Spleen (tissue), 11 donors: ENCODE measurements around the gene ZNF609. TPM values are rescaled to one million over a fixed set of nuclear protein-coding genes. Genes with fewer than 3 reads are reported as not detected.
"Not testable (repeated sequence)": the region's sequence is repeated elsewhere in the genome, so short reads cannot be mapped to it uniquely, and the experiment has no call there.

Experiments used
- DNase-seq: peaks from one replicate; pipeline ENCODE4 v3.0.0-alpha.2; 2020
- H3K27ac ChIP-seq, 8 donors: fragments of 200-600 bp; sonication (generic) in 7 of 8; 1 replicate in 4 of 8; 2 replicates in 4 of 8; pipeline versions ENCODE4 v1.5.0 to v1.8.0; 2016 to 2021; ENCODE audit warnings: inconsistent platforms in 4 of 8, mild to moderate bottlenecking in 4 of 8, moderate library complexity in 1 of 8
- H3K27me3 ChIP-seq, 7 donors: fragments of 200-600 bp; sonication (generic) in 6 of 7; replicated peaks in 1 of 7; 1 replicate in 4 of 7; 2 replicates in 3 of 7; pipeline versions ENCODE4 v1.5.0 to v1.8.0; 2016 to 2021; ENCODE audit warnings: inconsistent platforms in 3 of 7, mild to moderate bottlenecking in 1 of 7
- H3K36me3 ChIP-seq, 6 donors: fragments of 200-600 bp; sonication (generic) in 5 of 6; 1 replicate in 4 of 6; 2 replicates in 2 of 6; pipeline versions ENCODE4 v1.5.0 to v1.8.0; 2016 to 2021; ENCODE audit warnings: inconsistent platforms in 2 of 6
- H3K4me1 ChIP-seq, 6 donors: fragments of 200-600 bp; sonication (generic) in 5 of 6; 1 replicate in 3 of 6; 2 replicates in 3 of 6; pipeline versions ENCODE4 v1.5.0 to v1.8.0; 2016 to 2021; ENCODE audit warnings: inconsistent platforms in 3 of 6
- H3K4me3 ChIP-seq, 8 donors: fragments of 200-600 bp; sonication (generic) in 7 of 8; 1 replicate in 4 of 8; 2 replicates in 4 of 8; pipeline versions ENCODE4 v1.5.0 to v1.8.0; 2016 to 2021; ENCODE audit warnings: inconsistent platforms in 4 of 8, mild to moderate bottlenecking in 4 of 8, moderate library complexity in 2 of 8
- H3K9me3 ChIP-seq, 8 donors: fragments of 200-600 bp; sonication (generic) in 7 of 8; 1 replicate in 4 of 8; 2 replicates in 4 of 8; pipeline versions ENCODE4 v1.5.0 to v1.8.0; 2016 to 2021; ENCODE audit warnings: inconsistent platforms in 4 of 8
- CTCF ChIP-seq, 11 experiments: fragments of 200-600 bp in 7 of 11; fragments of 450-650 bp in 4 of 11; sonication (generic) in 4 of 11; IDR thresholded peaks in 8 of 11; conservative IDR thresholded peaks in 3 of 11; 1 replicate in 7 of 11; 2 replicates in 4 of 11; pipeline versions ENCODE4 v1.4.0 to v1.8.0; 2016 to 2021; ENCODE audit warnings: antibody characterized with exemption in 11 of 11, inconsistent platforms in 4 of 11, mild to moderate bottlenecking in 1 of 11
- POLR2A ChIP-seq, 3 donors: fragments of 450-650 bp; IDR thresholded peaks; one replicate each; pipeline ENCODE4 v1.5.1; 2017; ENCODE audit warnings: antibody characterized with exemption in 3 of 3, mild to moderate bottlenecking in 1 of 3
- POLR2AphosphoS5 ChIP-seq, 3 donors: sonication (generic); formaldehyde crosslinking; IDR thresholded peaks; one replicate each; pipeline ENCODE4 v1.5.1; 2017; ENCODE audit warnings: antibody characterized with exemption in 3 of 3
- WGBS, 5 donors: extraction: QIAGEN DNeasy Blood & Tissue Kit in 3 of 5; methylation state at CpG; one replicate each; pipeline versions ENCODE4 v1.1.5 to v1.1.7; 2013 to 2018; 5-methylcytosine and 5-hydroxymethylcytosine counted together
- intact Hi-C: fragments of 100-400 bp; cut with DNase I; formaldehyde crosslinking; loops from one replicate; pipeline ENCODE4 v1.15.0; 2023; ENCODE audit warnings: low total_unique reads
- polyA plus RNA-seq, 3 donors: library from polyadenylated mRNA; stranded (reverse); fragments of 200-250 nt; gene quantifications; one replicate each; pipeline ENCODE4 v1.2.1, GENCODE V29; 2013
- total RNA-seq, 7 donors: library from RNA; depleted of rRNA in 3 of 7; stranded (reverse); fragments of >200 nt in 3 of 7; fragmentation: NEBNext Ultra II Directional in 4 of 7; extraction: Animal tissue kit (Norgen Biotek cat#: 25700) in 4 of 7; gene quantifications; one replicate each; pipeline versions ENCODE4 v1.1.0 to v1.2.1, GENCODE V29; 2016 to 2021
- donor health status: healthy with polysubstance abuse.
- donor health status: DM: no; HTN: no; CAD: no; lungs with moderate emphysema.
- donor health status: DM: no; HTN: no; CAD: no.
- donor health status: Bipolar disorder and iron deficiency.
- donor health status: healthy.
- donor health status: DM: no; HTN: no; CAD: no.
- donor health status: DM: yes; HTN: yes; CAD: no.

ZNF609 gene
- total and polyA plus RNA-seq, 10 donors: 2.4 to 55.7 (median 38.8) TPM

GRCh38 chr15:64629063-64629462 lies 168.7 kb downstream of the ZNF609 start:
- Histone ChIP-seq H3K4me3 (no peak overlapping the region), H3K4me1 (peaks cover 12 to 82% (median 35%) of the 10 kb centered on the region in 6 donors), H3K27me3 (no peaks in the 10 kb centered on the region), H3K27ac (peak overlapping the region in 1 of 8 donors; percentile 2), H3K9me3 (no peaks in the 10 kb centered on the region), H3K36me3 (peaks cover 0 to 29% (median 0%) of the 10 kb centered on the region in 6 donors)
- WGBS, 5 donors: 93 to 99% (median 98%) methylated on average over 2 of the region's 2 CpGs
- TF ChIP-seq CTCF (IDR thresholded peaks at IDR 0.05 in 8 of 11, conservative IDR thresholded peaks at IDR 0.05 in 3 of 11) (no peak), POLR2A (IDR thresholded peaks at IDR 0.05) (no peak), POLR2AphosphoS5 (IDR thresholded peaks at IDR 0.05) (no peak)
- intact Hi-C loops: no loop called here
- no peak for DNase-seq

DNA sequence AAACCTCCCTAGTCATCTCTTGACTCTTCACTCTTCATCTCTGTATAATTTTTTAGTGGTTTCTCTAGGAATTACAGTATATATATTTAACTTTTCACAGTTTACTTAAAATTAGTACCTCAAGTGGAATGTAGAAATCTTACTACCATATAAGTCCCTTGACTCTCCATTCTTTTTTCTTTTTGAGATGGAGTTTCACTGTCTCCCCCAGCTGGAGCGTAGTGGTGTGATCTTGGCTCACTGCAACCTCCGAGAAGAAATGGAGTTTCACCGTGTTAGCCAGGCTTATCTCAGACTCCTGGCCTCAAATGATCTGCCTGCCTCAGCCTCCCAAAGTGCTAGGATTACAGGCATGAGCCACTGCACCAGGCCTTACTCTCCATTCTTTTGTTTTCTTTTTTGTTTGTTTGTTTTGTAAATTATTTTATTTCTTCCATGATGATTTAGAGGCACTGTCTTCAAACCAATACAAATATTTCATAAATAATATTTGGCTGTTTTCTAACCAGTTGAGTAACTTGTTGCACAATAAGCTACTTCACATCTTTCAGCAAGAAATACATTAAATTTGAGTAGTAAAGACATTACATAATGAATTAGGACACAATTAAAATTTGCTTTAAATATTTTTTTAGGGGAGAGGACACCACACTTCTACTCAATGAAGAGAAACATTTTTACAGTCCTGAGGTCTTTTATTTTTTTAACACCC lies 170.2 kb downstream of the ZNF609 start:
- no peaks in the 10 kb centered on the region for H3K9me3 ChIP-seq
- TF ChIP-seq POLR2A (IDR thresholded peaks at IDR 0.05): no peak
- no peak for TF ChIP-seq CTCF (IDR thresholded peaks at IDR 0.05 in 8 of 11, conservative IDR thresholded peaks at IDR 0.05 in 3 of 11)
- no peak for TF ChIP-seq POLR2AphosphoS5 (IDR thresholded peaks at IDR 0.05)

GRCh38 chr15:64632639-64633038 lies 172.3 kb downstream of the ZNF609 start:
- intact Hi-C loops, H3K4me3 ChIP-seq, H3K27me3 ChIP-seq, DNase-seq, H3K9me3 ChIP-seq: not testable (repeated sequence)
- Histone ChIP-seq H3K27ac (peak overlapping the region in 2 of 8 donors; percentile 66 to 67), H3K36me3 (peaks cover 0 to 28% (median 0%) of the 10 kb centered on the region in 6 donors), H3K4me1 (peaks cover 28 to 82% (median 51%) of the 10 kb centered on the region in 6 donors)
- WGBS, 5 donors: 84 to 91% (median 87%) methylated on average over 3 of the region's 3 CpGs

More for the DNA sequence above, 170.2 kb downstream of the ZNF609 start:
- Histone ChIP-seq H3K4me3 (no peak overlapping the region), H3K27ac (peak overlapping the region in 2 of 8 donors; percentile 33 to 41), H3K36me3 (peaks cover 0 to 29% (median 0%) of the 10 kb centered on the region in 6 donors), H3K27me3 (no peaks in the 10 kb centered on the region), H3K4me1 (peaks cover 22 to 83% (median 40%) of the 10 kb centered on the region in 6 donors)
- intact Hi-C loops: no loop called here
- DNase-seq: no peak
- 60 to 79% (median 76%) methylated on average over 3 of the region's 3 CpGs for WGBS, 5 donors

GRCh38 chr15:64633332-64633731 lies 173.0 kb downstream of the ZNF609 start:
- peak overlapping the region in 4 of 8 donors; percentile 57 to 67 (median 64) for H3K27ac ChIP-seq
- H3K4me1 ChIP-seq: peaks cover 28 to 85% (median 51%) of the 10 kb centered on the region in 6 donors
- intact Hi-C loops: no loop called here

More at GRCh38 chr15:64633332-64633731, 173.0 kb downstream of the ZNF609 start:
- no peak for DNase-seq
- peaks cover 0 to 10% (median 6%) of the 10 kb centered on the region in 8 donors for H3K9me3 ChIP-seq
- no peaks in the 10 kb centered on the region for H3K27me3 ChIP-seq
- no peak overlapping the region for H3K4me3 ChIP-seq
- TF ChIP-seq CTCF (IDR thresholded peaks at IDR 0.05 in 8 of 11, conservative IDR thresholded peaks at IDR 0.05 in 3 of 11) (no peak), POLR2AphosphoS5 (IDR thresholded peaks at IDR 0.05) (no peak), POLR2A (IDR thresholded peaks at IDR 0.05) (no peak)
- 91 to 96% (median 95%) methylated on average over 5 of the region's 5 CpGs for WGBS, 5 donors
- H3K36me3 ChIP-seq: peaks cover 0 to 28% (median 0%) of the 10 kb centered on the region in 6 donors
